Breast epithelium (tissue), 4 donors: ENCODE results near the gene LRRC49. TPM values are rescaled to one million over a fixed set of nuclear protein-coding genes. Genes with fewer than 3 reads are reported as not detected.
"Not testable (repeated sequence)": the region's sequence is repeated elsewhere in the genome, so short reads cannot be mapped to it uniquely, and the experiment has no call there.

Source experiments
- DNase-seq, 2 donors: peaks; one replicate each; pipeline ENCODE4 v3.0.0-alpha.2; 2019; ENCODE audit warnings: low spot score in 2 of 2
- H3K27ac ChIP-seq, 2 donors: fragments of 200-600 bp; sonication (generic) in 1 of 2; one replicate each; pipeline ENCODE4 v1.5.1; 2016 to 2019; ENCODE audit warnings: mild to moderate bottlenecking in 1 of 2
- H3K27me3 ChIP-seq, 2 donors: fragments of 200-600 bp; sonication (generic) in 1 of 2; one replicate each; pipeline versions ENCODE4 v1.5.1 to v1.6.0; 2017 to 2019; ENCODE audit warnings: control low read depth in 1 of 2, mild to moderate bottlenecking in 1 of 2
- H3K36me3 ChIP-seq: fragments of 200-600 bp; one replicate; pipeline ENCODE4 v1.5.1; 2019
- H3K4me1 ChIP-seq, 2 donors: fragments of 200-600 bp; sonication (generic); one replicate each; pipeline ENCODE4 v1.5.1; 2016 to 2019; ENCODE audit warnings: control low read depth in 1 of 2
- H3K4me3 ChIP-seq, 3 donors: fragments of 200-600 bp; sonication (generic); 1 replicate in 2 of 3; 2 replicates in 1 of 3; pipeline ENCODE4 v1.5.1; 2016 to 2019; ENCODE audit warnings: mild to moderate bottlenecking in 3 of 3, moderate library complexity in 2 of 3
- H3K9me3 ChIP-seq, 2 donors: fragments of 200-600 bp; sonication (generic) in 1 of 2; one replicate each; pipeline ENCODE4 v1.5.1; 2016 to 2019; ENCODE audit warnings: control low read depth in 1 of 2
- CTCF ChIP-seq, 3 donors: fragments of 450-650 bp; IDR thresholded peaks; one replicate each; pipeline ENCODE4 v1.5.1; 2016 to 2017; ENCODE audit warnings: antibody characterized with exemption in 3 of 3, mild to moderate bottlenecking in 3 of 3, moderate library complexity in 3 of 3
- POLR2A ChIP-seq: fragments of 450-650 bp; IDR thresholded peaks from one replicate; pipeline ENCODE4 v1.6.1; 2016; ENCODE audit warnings: antibody characterized with exemption, mild to moderate bottlenecking, moderate library complexity
- POLR2AphosphoS5 ChIP-seq, 3 donors: sonication (generic); formaldehyde crosslinking; IDR thresholded peaks; one replicate each; pipeline ENCODE4 v1.6.1; 2017; ENCODE audit warnings: antibody characterized with exemption in 3 of 3
- intact Hi-C: fragments of 100-400 bp; cut with DNase I; formaldehyde crosslinking; loops from one replicate; pipeline ENCODE4 v1.15.1; 2023; ENCODE audit warnings: low total_unique reads
- total RNA-seq, 3 donors: library from RNA; depleted of rRNA; stranded (reverse); fragments of >200 nt; gene quantifications; one replicate each; pipeline ENCODE4 v1.1.0, GENCODE V29; 2016

Gene LRRC49
- total RNA-seq, 3 donors from 2014 or later: 6.7 to 13.3 (median 9.5) TPM

GRCh38 chr15:71010472-71010871 is 117.8 kb downstream of the LRRC49 start:
- H3K36me3 ChIP-seq: no peaks in the 10 kb centered on the region
- intact Hi-C loops: no loop called here
- H3K4me1 ChIP-seq: no peaks in the 10 kb centered on the region
- H3K27me3 ChIP-seq: no peaks in the 10 kb centered on the region
- no peak for DNase-seq
- H3K9me3 ChIP-seq: no peaks in the 10 kb centered on the region
- H3K27ac ChIP-seq: no peak overlapping the region
- no peak for TF ChIP-seq POLR2AphosphoS5 (IDR thresholded peaks at IDR 0.05)
- TF ChIP-seq POLR2A: no peak
- TF ChIP-seq CTCF (IDR thresholded peaks at IDR 0.05): no peak
- H3K4me3 ChIP-seq: no peak overlapping the region

- Histone ChIP-seq H3K36me3 (no peaks in the 10 kb centered on the region), H3K4me3 (no peak overlapping the region), H3K4me1 (no peaks in the 10 kb centered on the region), H3K27me3 (no peaks in the 10 kb centered on the region), H3K9me3 (no peaks in the 10 kb centered on the region), H3K27ac (no peak overlapping the region)
- DNase-seq: no peak
- intact Hi-C loops: no loop called here
- TF ChIP-seq POLR2A (no peak), CTCF (IDR thresholded peaks at IDR 0.05) (no peak)
Observed at GRCh38 chr15:71010997-71011396, 118.4 kb downstream of the LRRC49 start.

DNA sequence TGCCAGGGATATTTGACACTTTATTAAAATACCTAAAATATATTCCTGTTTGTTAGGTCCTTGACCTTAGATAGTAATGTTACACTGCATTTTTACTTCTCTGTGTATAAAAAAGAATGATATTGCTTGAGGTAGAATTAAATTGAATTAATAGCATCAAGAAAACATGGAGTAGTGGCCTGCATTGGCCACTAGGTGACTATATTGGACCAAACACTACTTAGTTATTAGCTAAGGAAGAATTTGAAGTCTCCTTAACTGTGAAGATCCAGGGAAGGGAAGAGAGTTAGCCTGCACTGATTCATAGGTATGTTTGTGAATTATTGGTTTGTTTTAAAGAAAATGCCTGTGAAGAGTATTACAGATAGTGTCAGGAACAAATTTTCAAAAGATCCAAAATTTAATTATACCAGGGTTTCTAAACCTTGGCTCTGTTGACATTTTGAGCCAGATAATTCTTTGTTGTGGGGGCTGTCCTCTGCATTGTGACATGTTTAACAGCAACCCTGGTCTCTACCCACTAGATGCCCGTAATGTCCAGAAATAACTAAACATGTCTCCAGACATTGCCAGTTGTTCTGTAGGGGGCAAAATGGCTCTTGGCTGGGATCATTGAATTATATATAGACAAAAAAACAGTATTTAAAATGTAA is 119.0 kb downstream of the LRRC49 start:
- no peaks in the 10 kb centered on the region for H3K9me3 ChIP-seq
- H3K27me3 ChIP-seq: no peaks in the 10 kb centered on the region
- H3K27ac ChIP-seq: no peak overlapping the region
- H3K4me1 ChIP-seq: no peaks in the 10 kb centered on the region
- H3K36me3 ChIP-seq: no peaks in the 10 kb centered on the region
- intact Hi-C loops: no loop called here
- DNase-seq: no peak
- TF ChIP-seq POLR2A (no peak), CTCF (IDR thresholded peaks at IDR 0.05) (peak; percentile 60 to 82 (median 79)), POLR2AphosphoS5 (IDR thresholded peaks at IDR 0.05) (no peak)
- H3K4me3 ChIP-seq: no peak overlapping the region

DNA sequence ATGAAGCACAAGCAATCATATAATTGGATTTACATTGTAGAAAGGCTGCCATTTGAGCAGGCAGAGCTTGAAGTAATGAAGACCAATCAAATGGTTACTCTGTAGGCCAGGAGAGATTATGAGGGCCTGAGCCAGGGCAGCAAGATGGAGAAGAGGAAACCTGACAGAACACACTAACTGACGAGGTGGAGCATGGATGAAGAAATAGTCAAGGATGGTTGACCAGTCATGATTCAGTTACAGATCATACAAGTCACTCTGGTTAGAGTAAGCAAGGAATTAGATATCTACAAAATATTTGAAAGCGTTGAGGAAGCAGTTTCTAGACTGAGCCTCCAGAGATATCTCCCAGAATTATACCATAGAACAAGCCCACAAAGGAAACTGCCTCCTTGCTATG is 120.8 kb downstream of the LRRC49 start:
- Histone ChIP-seq H3K4me3 (no peak overlapping the region), H3K27ac (no peak overlapping the region), H3K4me1 (no peaks in the 10 kb centered on the region), H3K27me3 (no peaks in the 10 kb centered on the region), H3K9me3 (no peaks in the 10 kb centered on the region), H3K36me3 (no peaks in the 10 kb centered on the region)
- no peak for TF ChIP-seq POLR2A
- DNase-seq: no peak
- intact Hi-C loops: no loop called here

- Histone ChIP-seq H3K36me3 (no peaks in the 10 kb centered on the region), H3K9me3 (peaks cover 0 to 8% of the 10 kb centered on the region in 2 donors), H3K4me1 (no peaks in the 10 kb centered on the region), H3K27me3 (no peaks in the 10 kb centered on the region), H3K27ac (no peak overlapping the region), H3K4me3 (no peak overlapping the region)
- no peak for DNase-seq
- intact Hi-C loops: no loop called here
- TF ChIP-seq POLR2AphosphoS5 (IDR thresholded peaks at IDR 0.05): no peak
- no peak for TF ChIP-seq POLR2A
- TF ChIP-seq CTCF (IDR thresholded peaks at IDR 0.05): no peak
Observed at GRCh38 chr15:71015342-71015741, 122.7 kb downstream of the LRRC49 start.

DNA sequence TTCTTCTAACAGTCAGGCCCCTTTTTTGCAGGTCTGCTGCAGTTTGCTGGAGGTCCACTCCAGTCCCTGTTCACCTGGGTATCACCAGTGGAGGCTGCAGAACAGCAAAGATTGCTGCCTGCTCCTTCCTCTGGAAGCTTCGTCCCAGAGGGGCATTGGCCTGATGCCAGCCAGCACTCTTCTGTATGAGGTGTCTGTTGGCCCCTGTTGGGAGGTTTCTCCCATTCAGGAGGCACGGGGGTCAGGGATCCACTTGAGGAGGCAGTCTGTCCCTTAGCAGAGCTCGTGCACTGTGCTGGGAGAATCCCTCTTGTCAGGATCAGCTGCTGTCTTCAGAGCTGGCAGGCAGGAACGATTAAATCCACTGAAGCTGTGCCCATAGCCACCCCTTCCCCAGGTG is 138.6 kb downstream of the LRRC49 start:
- DNase-seq, H3K27me3 ChIP-seq, H3K36me3 ChIP-seq, H3K4me1 ChIP-seq, H3K27ac ChIP-seq, H3K4me3 ChIP-seq, intact Hi-C loops: not testable (repeated sequence)
- H3K9me3 ChIP-seq: peaks cover 5 to 22% of the 10 kb centered on the region in 2 donors

DNA sequence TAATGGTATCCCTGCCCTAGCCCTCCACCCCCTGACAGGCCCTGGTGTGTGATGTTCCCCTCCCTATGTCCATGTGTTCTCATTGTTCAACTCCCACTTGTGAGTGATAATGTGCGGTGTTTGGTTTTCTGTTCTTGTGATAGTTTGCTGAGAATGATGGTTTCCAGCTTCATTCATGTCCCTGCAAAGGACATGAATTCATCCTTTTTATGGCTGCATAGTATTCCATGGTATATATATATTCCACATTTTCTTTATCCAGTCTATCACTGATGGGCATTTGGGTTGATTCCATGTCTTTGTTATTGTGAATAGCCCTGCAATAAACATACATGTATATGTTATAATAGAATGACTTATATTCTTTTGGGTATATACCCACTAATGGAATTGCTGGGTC is 142.9 kb downstream of the LRRC49 start:
- H3K27me3 ChIP-seq, H3K4me3 ChIP-seq, H3K27ac ChIP-seq, DNase-seq, intact Hi-C loops, H3K4me1 ChIP-seq, H3K36me3 ChIP-seq, H3K9me3 ChIP-seq: not testable (repeated sequence)
